GM21367 (cell line): Measurements from ENCODE around the gene B4GALT6.

Source experiments
- ATAC-seq: cut with Tn5 transposase; IDR thresholded peaks from one replicate; pipeline ENCODE4 v1.9.1; 2021; ENCODE audit not compliant: unreplicated experiment

Gene B4GALT6

DNA sequence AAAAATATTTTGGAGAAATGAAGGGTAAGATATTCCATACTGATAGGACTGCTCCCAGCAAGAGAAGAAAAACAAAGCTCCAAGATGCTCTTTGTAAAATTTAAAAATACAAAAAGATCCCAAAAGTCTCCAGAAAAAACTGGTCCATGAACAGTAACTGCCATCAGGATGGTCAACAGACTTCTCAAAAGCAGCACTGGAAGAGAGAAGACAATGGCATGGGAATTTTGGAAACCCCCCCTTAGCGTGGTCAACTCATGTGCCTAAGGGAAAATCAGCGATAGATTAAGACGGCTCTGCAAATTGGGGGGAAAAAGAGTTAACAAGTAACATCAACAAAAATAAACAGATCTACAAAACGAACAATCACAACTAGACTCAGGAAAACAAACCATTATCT, 23.6 kb downstream of the B4GALT6 start:
- ATAC-seq, result no peak

DNA sequence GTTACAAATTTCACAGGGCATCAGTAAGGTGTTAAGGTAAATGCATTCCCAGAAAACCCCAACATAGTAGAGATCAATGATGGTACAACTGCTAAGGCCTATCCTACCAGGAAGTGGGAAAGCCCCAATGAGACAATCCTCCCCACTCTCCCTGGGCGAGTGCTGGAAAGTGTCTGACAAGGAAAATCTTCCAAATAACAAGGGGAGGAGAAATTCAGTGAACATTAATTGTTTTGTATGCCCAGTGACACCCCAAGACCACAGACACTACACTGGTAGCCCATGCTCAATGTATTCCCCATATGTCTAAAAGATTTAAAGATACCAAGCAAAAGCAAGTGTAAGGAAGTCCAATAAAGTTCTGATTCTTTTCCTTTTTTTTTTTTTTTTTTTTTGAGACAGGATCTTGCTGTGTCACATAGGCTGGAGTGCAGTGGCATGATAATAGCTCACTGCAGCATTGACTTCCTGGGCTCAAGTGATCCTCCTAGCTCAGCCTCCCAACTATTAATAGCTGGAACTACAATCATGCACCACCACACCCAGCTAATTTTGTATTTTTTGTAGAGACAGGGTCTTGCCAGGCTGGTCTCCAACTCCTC, 24.7 kb downstream of the B4GALT6 start:
- ATAC-seq, result no peak

DNA sequence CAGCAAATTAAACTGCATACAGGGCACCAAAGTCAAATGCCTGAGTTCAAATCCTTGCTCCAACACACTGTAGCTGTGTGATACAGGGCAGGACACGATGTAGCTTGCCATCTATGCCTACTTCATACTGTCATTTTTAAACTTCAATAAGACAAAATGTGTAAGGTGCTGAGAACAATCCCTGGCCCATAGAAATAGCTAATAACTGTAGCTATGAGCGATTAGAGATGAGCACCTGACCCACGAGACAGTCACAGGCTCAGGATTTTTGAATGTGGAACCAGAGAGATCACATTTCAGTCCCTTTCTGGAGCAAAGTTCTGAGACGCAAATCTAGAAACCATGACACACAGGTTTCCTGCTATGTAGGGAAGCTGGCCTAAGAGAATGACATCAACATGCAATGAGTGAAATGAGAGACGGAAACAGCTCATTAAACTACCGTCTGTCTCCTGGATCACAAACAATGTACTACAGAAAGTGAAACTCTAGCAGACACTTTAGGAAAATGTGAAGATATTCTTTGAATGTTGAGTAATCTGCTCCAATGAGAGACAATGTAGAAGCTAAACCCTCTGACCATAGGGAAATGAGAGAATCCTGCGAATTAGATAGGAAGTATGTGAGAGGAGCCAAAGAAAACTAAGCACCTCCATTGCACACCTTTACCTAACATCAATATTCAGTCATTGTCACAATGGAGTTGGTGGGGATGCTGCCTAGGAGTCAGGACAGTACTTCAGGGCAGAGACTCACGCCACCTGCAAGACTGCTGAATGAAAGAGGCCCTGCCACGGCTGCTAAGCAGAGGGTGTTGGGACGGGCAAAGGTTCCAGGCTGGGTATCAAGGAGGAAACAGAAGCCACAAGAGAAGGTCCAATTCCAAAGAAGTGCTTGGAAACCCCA, 25.5 kb downstream of the B4GALT6 start:
- ATAC-seq, result peak; percentile 67

DNA sequence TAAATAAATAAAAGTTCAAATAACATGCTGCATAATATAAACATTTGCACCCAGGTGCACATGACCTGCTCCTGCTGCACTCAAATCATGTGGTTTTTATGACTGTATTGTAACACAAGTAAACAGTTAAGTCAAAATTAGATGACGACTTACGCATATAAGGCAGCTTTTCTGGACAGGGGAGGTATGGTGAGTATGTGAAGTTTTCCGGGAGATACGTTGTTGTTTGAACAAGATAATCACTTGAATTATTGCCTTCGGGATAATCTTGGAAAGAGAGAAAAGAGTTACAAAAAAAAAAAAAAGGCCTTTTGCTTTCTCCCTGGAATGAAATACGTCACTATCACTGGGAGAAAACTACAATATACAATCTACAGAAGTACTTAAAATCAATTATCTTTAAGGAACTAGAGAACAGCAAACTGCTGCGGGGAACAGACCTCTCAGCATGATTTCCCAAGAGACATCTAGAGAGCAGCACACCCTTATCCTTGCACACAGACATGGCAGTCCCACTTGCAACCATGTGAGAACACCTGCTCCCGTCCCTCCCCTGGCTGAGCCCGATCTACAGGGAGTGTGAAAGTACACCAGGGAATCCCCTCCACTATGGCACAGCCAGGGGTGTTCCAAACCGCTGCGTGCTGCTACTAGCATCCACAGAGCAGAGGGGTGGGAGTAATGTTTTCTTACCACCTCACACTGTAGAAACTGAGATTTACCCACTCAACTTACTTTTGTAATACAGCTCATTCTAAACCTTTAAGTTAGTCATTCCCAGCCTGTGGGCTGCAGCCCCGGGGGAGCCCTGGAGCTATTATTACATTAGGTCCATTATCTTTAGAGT, 26.3 kb downstream of the B4GALT6 start:
- peak; percentile 62 for ATAC-seq

DNA sequence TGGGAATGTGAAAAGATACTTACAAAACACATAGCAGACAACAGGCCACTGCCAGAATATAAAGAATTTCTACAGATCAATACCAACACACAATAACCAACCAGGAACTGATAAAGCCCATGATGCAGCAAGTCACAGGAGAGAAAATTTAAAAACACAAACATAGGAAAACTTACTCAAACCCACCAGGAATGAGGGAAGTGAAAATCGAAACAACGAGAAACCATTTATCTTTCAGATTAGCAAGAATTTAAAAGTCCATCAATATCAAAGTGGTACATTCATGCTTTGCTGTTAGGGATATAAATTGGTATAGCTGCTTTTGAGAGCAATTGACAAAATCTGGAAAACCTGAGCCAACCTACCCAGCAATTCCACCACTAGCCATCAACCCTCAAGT, 27.6 kb downstream of the B4GALT6 start:
- ATAC-seq, result no peak

DNA sequence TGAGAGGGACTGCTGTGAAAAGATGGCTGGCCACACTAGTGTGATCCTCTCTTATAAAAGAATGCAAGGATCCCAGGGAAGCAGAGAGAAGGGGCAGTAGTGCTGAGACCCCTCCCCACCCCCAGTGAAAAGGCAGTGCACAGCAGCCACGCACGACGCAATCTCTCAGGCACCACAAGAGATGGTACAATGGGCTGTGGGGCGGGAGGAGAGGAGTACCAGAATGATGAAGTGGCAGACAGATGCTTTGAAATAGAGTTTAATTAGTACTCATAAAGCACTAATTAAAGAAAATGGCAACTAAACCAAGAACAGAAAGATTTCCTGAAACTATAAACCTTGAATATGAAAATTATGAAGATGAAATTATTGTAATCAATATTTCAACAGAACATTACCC, 29.0 kb downstream of the B4GALT6 start:
- ATAC-seq, result no peak

DNA sequence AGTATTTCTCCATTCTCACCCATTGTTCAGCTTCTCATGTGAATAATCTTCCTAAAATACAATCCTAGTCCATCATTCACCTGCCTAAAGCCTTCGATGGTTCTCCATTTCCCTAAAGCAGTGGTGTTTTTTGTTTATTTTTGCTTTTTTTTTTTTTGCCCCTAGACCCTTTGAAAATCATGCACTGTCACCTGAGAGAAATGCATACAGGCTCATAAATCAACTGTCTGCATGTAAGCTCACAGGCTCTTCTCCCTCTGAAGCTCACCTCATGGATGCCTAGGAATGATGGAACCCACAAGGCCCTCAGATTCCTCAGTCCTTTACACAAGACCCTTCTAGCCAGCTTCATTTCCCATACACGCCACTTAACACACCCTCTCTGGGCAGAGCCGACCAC, 31.5 kb downstream of the B4GALT6 start:
- ATAC-seq, result no peak

DNA sequence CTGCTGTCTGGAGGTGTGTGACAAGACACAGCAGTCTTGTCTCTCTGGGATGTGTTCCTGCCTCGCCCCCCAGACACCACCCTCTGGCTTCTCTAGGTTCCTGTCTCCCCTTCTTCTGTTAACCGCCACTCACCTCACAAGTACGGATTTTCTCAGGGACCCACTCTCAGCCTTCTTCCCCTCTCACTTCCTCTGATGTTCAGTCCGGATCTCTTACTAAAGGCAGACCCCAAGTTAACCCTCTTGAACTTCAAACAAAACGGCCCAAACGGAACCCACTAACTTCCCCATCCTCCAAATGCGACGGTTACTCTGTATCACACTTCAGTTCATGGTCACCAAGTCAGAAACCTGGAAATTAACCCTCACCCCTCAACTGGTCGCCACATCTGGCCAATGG, 32.0 kb downstream of the B4GALT6 start:
- no peak for ATAC-seq

DNA sequence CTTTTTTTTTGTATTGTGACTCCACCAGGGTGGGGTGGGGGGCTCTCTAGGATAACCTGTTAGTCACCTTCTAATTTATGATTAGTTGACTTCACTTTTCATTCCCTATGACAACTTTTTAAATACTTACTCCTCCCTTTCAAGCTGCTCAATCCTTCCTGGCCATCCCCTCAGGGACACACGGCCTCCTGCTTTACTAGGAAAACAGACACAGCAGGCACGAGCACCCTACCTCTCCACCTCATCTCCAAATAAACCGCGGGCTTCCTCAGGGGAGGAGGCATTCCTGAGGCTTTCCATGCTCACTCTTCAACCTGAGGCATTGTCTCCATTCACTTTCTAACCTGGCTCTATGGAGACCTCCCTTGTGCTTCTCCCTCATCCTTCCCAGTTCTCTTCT, 33.0 kb downstream of the B4GALT6 start:
- no peak for ATAC-seq

DNA sequence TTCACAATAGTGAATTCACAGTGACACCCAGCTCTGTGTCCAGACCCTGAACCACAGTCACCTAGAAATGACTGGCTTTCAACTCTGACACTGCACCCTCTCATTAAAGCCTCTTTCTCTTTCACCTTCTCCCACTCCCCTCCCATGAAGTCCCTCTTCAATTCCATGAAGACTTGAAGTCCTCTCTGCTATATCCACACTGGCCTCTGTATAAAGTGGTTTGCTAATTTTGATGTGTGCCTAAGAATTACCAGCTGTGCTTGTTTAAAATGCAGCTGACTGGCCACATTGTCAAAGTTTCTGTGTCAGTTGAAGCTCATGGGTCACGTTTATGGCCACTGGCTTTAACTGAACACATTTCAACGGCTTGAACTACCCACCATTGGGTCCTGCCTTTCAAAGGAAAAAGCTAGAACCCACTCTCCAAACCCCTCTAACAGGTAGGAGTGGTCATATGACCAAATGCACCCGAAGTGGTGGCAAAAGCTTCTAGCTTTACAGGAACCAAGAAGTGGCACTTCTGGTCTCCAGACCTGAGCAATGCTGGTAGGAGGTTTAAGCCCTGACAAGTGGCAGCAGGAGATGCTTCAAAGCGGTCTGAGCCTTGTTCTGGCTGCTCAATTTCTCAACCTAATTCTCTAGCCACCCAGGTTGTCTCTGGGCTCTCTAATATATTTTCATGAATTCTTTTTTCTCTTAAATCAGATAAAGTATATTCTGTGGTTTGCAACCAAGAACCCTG, 34.2 kb downstream of the B4GALT6 start:
- peak; percentile 42 for ATAC-seq

DNA sequence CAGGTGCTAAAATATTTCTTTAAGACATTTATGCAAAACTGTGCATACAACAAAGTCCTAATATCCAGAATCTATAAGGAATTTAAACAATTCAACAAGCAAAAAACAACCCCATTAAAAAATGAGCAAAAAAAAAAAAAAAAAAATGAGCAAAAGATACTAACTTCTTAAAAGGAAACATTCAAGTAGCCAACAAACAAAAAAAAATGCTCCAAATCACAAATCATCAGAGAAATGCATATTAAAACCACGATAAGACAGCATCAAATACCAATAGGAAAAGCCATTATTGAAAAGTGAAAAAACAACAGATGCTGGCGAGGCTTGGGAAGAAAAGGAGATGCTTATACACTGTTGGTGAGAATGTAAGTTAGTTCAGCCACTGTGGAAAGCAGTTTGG, 34.9 kb downstream of the B4GALT6 start:
- ATAC-seq, result no peak

DNA sequence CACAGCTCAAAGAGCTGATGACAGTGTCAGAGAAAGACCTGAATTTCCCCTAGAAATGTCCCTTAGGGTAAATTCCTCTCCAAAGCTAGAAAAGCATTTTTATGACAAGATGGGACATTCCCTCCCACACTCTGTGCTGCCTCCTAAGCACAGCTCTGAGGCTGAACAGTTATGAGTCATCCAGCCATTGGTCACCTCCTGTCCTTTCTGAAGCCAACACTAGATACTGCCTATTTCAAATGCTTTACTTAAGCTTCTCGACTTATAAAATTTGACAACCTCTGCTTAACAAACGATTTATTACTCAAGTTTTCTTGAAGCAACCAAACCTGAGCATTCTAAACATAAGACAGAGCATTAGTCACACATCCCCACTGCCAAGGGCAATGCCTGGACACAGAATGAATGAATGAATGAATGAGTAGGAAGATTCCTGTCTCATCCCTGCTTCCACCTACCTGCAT, 35.4 kb downstream of the B4GALT6 start:
- ATAC-seq, result peak; percentile 66

DNA sequence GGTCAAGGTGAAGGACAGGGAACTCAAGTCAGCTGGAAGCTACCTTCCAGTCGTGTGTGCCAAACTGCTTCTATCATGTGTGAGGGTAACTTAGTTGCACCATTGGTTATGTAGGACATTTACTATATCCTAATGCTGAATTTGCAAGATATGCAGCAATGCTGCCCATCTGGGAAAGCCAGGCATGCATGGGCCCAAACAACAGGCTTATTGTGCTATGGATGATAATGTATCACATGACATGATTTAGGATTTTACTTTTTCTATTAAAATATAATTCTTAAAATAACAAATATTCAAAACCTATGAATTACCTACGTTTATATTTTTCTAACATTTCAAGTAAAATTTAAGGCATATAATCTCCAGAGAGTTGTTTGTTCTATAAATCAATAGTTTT, 35.9 kb downstream of the B4GALT6 start:
- no peak for ATAC-seq

DNA sequence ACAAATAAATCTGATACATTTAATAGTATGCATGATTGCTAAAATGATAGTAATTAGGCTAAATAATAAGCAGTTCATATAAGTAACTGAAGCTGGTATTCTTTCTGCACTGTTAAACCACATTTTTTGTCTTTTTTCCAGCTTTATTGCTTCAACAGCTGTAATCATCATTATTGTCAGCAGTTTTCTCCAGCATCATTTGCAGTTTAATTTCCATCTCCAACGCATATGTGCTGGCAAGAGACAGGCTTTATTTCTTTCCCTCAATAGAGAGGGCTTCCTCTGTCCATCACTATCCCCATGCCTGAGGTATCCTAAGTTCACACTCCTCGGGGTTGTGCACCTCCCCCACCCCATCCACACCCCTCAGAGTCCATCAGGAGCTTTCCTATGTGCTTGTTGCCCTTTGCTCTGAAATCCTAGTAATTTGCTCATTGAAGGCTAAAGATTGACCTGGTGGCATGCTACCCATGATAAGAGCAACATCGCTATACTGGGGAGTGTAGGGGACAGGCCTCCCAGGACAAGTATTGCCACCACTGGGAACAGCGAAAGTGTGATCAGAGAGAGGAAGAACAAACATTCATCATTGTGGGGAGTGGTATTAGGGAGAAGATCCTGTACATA, 37.1 kb downstream of the B4GALT6 start:
- no peak for ATAC-seq

DNA sequence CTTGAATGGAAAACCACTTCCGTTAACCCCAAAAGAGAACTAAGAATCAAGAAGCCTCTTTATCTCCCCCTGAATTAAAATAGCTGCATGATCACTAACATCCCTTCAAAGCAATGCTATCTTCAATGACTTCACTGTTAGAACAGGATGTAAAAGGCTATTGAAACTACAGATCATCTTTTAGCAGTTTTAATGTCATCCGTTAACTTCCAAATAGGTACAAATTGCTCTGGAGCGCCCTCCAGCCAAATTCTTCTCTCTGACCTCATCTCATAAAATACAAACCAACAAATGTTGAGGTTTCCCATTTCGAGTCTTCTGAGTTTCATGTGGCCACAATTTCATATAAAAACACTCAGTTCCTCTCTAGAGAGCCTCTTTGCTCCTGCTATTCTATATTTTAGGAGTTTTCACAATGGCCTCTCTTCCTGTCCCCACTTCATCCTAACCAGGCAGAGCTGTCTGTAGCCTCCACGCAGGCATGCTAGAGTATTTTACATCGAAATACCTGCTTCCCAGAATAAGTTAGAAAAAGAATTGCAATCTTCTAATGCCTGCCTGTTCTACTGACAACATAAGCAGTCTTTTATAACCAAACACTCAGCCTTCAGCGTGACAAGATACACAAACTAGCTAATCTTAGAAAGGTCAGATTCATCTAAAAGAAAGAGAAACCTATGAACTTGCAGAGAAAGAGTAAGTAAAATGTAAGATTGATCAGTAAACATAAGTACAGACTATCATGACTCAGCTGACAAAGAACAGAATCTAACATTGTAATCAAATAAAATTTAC, 37.9 kb downstream of the B4GALT6 start:
- ATAC-seq, result no peak

DNA sequence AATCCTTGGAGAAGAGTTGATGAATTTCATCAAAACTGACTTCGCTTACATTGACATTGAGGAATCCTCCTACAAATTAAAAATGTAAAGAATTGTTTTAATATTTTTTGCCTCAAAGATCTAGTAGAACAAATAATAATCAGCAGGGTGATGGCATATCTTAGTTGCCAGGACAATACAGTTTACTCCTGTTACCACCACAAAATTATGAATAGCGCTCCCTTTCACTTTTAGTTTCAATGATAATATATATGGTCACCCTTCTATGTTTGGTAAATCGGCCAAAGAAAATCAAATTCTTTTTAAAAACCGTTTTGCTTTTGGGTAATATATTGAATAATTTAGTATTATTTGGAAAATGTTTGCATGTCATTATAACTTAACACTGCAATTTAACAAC, 39.0 kb downstream of the B4GALT6 start:
- ATAC-seq, result no peak

DNA sequence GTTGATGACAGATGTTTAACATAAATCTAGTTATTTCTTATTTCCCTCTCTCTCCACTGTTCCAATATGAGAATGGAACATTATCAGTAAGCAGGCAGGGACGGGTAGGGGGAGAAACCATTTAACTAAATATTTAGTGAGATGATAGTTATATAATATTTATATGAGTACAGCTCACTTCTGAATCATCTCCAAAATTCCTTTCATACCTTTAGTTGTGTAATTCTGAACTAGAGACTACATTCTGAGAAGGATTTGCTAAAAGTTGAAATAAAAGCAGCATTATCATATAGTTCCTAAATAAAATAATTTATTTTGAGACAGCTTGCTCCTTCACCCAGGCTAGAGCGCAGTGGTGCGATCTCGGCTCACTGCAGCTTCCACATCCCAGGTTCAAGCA, 41.4 kb downstream of the B4GALT6 start:
- ATAC-seq, result no peak

DNA sequence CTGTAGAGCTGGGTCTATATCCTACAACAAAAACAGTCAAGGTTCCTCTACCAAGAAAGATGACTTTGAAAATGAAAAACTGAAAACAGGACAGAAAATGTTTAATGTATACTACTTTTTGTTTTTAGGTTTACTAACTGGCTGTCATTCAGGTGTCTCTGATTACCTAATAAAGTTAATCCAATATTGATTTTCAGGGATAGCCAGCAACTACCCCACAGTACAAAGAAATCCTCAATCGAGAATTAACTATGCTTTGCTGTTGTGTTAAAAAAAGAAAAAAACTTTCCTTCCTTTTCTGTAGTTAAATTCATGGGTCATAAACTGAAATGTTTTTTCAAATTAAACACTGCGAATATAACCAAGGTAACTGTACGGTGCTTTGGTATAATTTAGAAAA, 46.9 kb downstream of the B4GALT6 start:
- no peak for ATAC-seq

DNA sequence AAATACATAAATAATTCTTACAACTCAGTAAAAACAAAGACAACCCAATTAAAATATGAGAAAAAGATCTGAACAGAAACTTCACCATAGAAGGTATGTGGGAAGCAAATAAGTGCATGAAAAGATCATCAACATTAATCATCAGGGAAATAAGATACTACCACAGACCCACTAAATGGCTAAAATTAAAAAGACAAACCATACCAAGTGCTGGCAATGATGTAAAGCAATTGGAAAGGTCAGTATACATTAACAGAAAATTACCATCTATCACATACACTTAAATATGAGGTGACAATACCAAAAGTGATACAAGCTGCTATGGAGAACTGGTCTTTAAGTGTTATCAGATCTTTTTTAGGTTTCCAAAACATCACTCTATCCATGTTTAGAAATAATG, 48.0 kb downstream of the B4GALT6 start:
- no peak for ATAC-seq

DNA sequence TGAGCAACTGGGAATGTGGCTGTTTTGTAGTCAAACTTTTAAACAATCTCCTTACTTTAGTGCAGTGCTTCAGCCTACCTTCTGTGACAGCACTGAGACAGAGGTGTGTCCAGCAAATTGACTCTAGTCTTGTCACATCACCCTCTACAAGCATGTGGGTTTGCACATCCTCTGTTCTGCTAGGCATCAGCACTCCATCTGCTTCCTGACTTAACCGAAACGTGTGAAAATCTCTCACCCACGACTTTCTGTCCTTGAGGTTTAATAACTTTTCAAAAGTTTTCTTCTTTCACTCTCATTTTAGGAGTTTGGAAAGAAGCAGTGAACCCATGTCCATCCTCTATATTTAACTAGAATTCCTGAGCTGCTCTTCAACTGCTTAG, 50.1 kb downstream of the B4GALT6 start:
- peak; percentile 96 for ATAC-seq
